GM19324 (cell line): ENCODE measurements around the gene CHRM2.

Source experiments
- ATAC-seq: cut with Tn5 transposase; IDR thresholded peaks from one replicate; pipeline ENCODE4 v1.9.1; 2021; ENCODE audit warnings: mild to moderate bottlenecking, moderate library complexity; ENCODE audit not compliant: unreplicated experiment, low FRiP score

The CHRM2 gene

GRCh38 chr7:137017221-137017620 is 148.8 kb downstream of the CHRM2 start:
- no peak for ATAC-seq

GRCh38 chr7:137018468-137018867 is 150.0 kb downstream of the CHRM2 start:
- no peak for ATAC-seq

- no peak for ATAC-seq
Observed at GRCh38 chr7:137020351-137020750, 151.9 kb downstream of the CHRM2 start.

- ATAC-seq: no peak
Observed at GRCh38 chr7:137025469-137026175, 157.2 kb downstream of the CHRM2 start.

DNA sequence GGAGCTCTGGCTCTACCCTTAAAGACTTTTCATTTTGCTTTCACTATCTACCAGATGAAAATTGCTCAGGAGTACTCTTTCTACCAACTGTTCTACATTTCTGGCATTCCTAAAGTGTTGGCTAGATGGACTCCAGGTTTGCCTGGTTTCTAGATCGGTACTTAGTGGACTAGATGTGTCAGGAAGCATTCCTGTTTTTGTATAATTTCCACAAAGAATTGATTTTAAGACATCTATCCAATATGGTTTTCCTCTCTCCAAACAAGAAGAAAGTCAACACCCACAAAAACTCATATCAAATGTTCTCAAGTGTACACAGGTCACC is 157.7 kb downstream of the CHRM2 start:
- ATAC-seq: no peak

DNA sequence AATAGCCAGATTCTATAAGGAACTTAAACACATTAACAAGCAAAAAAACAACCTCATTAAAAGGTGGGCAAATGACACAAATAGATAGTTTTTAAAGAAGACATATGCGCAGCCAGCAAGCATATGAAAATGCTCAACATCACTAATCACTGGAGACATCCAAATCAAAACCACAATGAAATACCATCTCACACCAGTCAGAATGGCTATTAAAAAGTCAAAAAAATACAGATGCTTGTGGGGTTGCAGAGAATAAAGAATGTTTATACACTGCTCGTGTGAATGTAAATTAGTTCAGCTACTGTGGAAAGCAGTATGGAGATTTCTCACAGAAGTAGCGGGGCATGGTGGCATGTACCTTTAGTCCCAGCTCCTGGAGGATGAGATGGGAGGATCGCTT is 164.0 kb downstream of the CHRM2 start:
- no peak for ATAC-seq

DNA sequence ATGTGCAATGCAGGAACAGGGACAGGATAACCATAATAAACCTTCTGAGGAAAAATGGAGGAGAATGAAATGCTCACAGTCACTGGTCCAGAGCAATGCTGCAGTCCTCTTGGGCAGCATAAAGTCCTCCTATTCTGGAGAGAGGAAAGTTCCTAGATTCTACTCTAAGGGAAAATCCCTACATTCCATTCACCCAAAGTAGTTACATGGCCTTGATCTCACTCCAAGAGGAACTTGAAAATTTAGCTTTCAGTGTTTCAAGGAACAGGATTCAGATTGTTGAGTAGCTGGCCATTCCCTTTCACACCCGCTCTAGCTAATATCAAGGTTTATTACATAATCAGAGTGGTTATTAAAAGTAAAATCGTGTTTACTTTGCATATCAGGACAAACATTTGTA is 168.3 kb downstream of the CHRM2 start:
- no peak for ATAC-seq

- no peak for ATAC-seq
Observed at GRCh38 chr7:137038706-137039105, 170.3 kb downstream of the CHRM2 start.

GRCh38 chr7:137040745-137041144 is 172.3 kb downstream of the CHRM2 start:
- no peak for ATAC-seq

DNA sequence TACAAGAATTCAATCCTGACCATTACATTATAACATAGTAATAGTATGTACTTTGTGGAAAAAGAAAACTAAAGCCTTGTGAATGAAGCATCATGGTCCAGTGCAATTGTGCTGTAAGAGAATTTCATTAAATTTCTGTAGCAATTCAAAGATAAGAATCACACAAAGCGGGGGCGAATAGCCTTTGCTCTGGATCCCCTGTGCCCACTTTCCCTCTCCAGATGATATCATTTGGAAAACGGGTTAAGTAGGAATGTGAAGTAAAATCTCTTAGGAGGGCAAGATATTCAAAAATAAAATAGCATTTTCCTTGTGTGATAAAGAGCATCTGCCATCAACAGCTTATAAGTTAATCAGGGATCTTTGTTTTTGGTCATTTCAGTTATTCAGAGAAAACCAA is 177.1 kb downstream of the CHRM2 start:
- no peak for ATAC-seq

DNA sequence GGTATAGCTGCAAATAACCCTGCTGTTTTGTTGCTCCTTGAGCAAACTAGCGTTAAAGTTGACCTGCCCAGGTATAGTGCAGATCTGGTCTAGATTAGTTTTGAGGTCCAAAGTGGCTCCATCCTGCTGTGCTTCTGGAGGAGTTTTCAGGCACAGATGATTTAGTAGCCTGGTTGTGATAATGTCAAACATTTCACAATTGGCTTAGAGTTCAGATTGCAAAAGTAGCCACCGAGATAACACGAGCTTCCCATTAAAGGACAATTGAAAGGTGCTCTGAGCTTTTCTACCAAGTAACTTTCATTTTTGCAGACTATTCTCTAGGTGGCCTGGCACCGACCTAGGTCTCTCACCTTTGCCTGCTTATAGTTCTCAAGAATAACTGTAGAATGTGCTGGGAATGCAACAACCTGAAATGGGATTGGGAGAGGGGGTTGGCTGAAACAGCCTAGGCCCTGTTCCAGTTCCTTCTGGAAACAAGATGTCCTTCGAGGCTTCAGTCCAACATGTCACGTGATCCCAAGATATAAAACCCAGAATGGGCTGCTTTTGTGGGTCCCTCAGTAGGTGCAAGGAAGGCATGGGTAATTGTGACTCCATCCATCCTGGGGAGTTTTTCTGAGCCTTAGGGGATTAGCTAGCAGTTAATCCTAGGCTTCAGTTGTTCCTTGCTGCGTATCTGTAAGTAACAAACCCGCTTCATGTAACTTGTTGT is 201.0 kb downstream of the CHRM2 start:
- ATAC-seq: no peak
